ENCODE results near the gene TIMMDC1.
"Not testable (repeated sequence)": the region's sequence is repeated elsewhere in the genome, so short reads cannot be mapped to it uniquely, and the experiment has no call there.

The TIMMDC1 gene

DNA sequence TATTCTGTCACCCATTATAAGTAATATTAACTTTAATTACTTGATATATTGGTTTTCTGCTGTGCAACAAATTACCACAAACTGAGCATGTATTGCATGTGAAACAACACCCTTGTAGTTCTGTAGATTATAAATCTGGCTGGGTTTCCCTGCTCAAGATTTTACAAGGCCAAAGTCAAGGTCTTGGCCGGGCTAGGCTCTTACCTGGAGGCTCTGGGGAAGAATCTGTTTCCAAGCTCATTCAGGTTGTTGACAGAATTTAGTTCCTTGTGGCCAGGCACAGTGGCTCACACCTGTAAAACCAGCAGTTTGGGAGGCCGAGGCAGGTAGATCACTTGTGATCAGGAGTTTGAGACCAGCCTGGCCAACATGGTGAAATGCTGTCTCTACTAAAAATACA lies 16.3 kb downstream of the TIMMDC1 start:
- DNase-seq: no peak

DNA sequence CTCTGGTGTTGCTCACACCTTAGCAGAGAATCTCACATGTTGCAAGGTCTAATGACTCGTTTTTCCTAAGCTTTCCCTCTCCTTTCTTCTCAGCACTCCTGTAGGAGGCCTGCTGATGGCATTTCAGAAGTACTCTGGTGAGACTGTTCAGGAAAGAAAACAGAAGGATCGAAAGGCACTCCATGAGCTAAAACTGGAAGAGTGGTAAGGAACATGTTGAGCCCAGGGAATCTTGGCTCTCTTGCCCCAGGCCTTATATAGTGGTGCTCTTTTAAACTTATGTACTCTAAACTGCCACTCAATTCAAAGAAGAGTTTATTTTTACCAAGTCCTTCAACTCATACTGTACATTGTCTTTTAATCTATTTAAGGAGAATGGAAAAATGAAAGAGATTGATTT lies 18.8 kb downstream of the TIMMDC1 start:
- no peak for DNase-seq

DNA sequence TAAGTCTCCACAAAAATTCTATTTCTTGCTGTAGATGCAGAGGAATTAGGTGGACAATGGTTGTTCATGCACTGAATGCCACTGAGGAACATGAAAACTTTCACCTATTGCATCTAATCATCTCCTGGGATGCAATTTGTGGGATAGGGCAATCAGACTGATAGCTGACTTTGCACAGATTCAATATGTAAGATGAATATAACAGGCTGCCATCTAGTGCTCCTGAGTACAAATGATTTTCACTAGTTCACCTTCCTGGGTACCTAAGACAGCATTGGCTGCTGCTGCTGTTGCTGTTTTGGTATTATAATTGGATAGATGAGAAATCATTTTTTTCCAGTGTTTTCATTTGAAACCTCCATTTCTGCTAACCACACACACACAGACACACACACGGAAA lies 19.7 kb downstream of the TIMMDC1 start:
- DNase-seq: no peak

DNA sequence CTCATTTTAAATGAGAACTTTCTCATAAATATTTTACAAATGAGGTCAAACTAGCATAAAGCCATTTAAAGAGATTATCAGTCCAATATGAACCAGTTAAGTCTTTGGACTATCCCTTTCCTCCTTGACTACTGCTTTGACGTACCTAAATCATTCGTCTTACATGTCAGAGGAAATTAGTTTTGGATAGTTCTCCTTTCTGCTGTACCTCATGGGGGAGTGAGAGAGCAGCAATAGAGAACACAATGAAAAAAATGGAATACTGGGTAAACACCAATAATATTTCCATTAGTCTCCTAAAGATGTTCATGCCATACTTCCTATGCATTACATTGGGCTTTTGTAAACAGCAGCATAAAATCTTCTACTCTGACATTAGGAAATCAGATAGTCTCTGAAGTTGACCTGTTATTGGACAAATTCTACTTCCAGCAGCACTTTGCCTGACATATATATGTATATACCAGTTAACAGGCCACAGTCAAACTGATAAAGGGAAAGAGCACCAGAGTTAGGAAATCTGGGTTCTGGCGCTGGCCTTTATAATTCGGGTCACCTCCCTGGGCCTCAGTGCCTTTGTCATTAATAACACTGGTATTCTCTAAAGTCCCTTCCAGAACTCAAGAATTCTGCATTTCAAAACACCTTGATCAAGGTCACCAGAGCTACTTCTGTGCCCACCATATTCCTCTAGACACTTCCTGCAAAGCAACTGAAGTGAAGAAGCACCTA lies 26.8 kb downstream of the TIMMDC1 start:
- peak; percentile 25 for DNase-seq

DNA sequence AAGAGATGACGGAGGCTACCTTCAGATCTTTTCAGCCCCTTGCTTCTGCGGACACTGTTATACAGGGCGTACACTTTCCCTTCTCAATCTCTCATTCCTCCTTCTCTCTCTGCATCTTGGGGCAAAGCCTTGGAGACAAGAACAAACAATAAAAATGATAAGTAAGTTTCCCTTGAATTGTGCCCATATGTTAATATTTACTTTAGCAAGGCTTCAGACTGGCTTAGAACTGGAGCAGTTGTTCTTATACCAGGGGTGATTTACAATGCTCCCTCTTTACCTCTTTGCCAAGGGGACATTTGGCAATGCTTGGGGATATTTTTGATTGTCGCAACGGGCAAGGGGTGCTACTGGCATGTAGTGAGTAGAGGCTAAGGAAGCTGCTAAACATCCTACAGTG lies 29.4 kb downstream of the TIMMDC1 start:
- no peak for DNase-seq

DNA sequence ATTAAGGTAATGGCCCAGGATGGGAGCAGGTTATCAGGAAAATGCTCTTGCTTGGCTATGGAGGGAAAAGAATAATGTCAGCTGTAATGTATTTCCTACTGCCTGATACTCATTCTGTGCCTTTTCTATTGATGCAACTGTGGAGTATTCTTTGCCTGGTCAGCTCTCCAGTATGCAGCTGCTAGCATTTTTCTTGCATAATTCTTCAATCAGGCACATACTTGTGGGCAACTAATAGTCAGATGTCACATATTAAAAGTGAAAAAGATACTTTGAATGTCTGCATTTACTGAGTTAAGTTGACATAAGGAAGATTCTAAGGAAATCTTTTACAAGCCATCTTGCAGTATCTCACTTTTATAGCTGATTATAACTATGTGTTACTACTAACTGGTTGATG lies 31.5 kb downstream of the TIMMDC1 start:
- peak; percentile 72 for DNase-seq

DNA sequence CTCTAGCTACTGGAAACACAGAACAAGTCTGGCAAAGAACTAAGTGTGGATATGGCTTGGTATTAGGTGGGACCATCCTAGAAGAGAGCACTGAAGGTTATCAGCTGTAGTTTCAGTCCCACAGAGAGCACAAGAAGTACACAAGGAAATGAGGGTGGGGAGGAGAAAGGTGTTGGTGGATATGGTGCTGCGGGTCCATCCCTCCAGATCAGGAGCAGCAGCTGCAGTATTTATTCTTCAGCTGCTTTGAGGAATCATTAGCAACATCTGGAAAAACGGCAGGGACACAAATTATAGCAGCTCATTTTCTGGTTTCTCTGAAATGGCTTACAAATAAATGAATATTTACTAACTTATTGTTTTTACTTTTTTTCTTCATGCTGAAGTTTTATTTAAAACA lies 32.1 kb downstream of the TIMMDC1 start:
- no peak for DNase-seq

DNA sequence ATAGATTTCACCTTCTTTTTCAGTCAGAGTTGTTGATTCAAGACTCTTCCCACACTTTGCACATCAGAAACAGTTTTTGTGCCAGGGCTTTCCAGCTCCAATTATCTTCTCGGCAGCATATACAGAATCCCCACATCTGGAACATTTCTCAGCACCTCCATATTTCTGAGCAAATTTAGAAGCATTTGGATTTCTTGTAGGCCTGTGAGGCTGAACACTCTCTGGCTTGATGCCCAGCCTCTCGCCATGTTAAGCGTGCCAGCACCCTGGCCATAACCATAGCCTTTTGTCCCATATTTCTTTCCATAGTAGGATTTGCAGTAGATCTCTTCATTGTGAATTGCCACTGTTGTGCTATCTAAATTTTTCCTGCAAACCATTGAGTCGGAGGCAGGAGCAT lies 32.8 kb downstream of the TIMMDC1 start:
- no peak for DNase-seq

DNA sequence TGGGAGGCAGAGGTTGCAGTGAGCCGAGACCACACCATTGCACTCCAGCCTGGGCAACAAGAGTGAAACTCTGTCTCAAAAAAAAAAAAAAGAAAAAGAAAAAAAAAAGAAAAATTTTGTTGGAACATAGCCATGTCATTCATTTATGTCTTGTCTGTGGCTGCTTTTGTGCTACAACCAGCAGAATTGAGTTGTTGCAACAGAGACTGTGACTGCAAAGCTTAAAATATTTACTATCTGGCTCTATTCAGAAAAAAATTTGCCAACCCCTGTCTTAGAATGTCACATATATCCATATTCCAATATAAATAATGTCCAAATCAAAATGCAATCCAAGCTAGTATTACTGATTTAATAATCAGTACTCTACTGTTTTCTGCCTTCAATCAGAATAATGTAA lies 35.9 kb downstream of the TIMMDC1 start:
- no peak for DNase-seq

DNA sequence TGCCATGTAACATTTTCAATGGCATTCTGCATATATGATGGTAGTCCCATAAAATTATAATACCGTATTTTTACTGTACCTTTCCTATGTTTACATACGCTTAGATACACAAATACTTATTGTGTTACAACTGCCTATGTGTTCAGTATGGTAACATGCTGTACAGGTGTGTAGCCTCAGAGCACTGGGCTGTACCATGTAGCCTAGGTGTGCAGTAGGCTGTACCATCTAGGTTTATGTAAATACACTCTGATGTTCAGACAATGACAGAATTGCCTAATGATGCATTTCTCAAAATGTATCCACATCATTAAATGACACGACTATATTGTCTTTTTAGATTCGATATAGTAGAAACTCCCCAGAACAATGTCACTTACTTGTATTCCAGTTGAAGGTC lies 38.4 kb downstream of the TIMMDC1 start:
- DNase-seq: no peak

DNA sequence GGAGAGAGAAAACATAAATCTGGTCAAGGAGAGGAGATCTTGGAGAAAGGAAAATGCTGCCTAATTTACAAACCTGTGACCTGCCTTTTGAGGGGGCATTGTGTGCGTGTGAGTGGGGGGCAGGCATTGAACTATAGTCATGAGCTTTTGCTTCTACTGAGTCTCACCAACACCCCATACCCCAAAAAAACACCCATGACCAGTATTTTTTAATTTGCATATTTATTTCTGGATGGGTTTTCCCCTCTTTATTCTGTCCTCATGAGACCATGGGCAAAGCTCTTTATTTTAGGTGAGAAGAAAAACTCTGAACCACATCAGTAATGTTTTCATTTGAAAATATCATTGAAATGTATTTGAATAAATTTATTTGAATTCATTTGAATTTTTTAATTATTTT lies 40.4 kb downstream of the TIMMDC1 start:
- DNase-seq: no peak

DNA sequence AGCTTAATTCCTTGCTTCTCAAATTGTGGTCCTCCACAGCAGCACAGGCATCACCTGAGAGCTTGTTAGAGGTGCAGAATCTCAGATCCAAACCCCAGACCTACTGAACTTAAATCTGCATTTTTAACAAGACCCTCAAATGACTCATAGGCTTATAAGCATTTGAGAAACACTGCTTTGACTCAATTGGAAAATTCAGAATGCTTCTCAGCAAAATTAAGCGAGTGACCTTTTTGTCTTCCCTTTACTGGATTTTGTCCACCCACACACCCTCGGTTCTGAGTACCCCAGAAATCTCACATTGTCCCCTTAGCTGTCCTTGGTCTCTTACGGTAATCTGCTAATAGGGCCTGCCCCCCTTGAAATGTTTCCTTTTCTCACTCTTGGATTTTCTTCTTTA lies 43.2 kb downstream of the TIMMDC1 start:
- no peak for DNase-seq

DNA sequence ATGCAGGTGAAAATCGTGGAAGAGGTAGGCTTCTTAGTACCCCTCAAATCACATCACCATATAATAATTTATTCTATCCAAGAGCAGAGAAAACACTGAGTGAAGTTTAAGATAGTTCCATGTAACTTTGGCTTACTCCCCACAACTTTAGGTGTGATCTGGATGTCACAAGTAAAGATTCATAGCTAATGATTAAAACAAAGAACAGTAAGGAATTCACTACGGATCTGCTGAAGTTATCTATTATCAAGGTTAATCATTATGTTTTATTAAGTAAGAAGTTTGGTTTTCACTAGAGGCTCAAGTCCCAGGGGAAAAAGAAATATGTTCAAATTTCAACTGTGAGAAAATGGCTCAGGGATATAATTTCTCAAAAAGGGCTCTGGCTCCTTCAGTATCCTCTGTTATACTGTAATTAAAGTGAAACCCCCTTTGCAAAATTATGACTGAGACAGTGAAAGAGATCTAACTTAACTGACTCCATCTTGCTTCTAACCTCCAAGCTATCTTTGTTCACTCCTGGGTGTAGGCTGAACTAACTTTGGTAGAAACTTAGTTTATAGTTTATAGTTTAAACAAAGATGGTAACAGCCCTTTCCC lies 43.9 kb downstream of the TIMMDC1 start:
- DNase-seq: no peak

DNA sequence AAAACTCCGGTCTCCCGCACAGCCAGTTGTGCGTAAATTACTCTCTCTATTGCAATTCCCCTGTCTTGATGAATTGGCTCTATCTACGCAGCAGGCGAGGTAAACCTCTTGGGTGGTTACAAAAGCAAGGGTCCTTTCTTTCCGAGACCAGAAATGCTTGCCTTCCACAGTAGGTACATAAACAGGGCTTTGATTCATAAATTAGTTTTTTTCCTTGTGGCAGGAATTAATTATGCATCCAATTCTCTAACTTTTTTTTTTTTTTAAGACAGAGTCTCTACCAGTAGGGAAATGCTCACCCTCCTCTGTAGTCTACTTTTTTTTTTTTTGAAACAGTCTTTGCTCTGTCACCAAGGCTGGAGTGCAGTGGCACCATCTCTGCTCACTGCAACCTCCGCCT lies 44.8 kb downstream of the TIMMDC1 start:
- no peak for DNase-seq

DNA sequence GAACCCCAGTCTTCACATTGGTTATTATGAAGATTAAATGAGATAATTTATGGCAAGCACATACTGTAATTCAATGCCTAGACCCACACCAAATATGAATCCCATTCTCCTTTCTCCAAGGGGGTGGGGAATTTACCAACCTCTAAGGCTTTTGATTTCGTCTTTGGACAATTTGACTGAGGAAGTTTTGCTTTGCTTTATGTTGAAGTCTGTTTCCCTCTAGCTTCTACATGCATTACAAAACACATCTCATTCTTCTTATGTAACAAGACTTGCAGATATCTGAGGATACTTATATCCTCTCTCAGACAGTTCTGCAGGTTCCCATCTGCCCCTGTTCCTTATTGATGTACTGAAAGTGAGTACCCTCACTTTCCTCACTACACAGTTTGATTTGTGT lies 48.9 kb downstream of the TIMMDC1 start:
- no peak for DNase-seq

DNA sequence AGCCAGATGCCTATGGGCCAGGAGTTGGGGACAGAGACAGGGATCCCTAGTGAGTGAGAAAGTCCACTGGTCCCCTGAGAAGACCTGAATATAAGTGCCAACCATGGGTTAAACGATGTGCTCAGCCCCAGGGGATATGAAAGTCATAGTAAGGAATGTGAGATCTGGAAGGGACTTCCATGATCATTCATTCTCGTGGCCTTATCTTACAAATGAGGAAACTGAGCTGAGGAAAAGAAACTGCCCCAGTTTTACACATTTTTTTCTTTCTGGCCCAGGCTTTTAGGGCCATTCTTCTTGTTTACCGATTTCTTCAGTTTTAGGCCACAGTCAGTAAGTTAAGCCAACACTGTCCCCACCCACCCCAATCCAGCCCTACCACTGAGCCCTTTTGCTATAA lies 50.0 kb downstream of the TIMMDC1 start:
- DNase-seq: peak; percentile 36

DNA sequence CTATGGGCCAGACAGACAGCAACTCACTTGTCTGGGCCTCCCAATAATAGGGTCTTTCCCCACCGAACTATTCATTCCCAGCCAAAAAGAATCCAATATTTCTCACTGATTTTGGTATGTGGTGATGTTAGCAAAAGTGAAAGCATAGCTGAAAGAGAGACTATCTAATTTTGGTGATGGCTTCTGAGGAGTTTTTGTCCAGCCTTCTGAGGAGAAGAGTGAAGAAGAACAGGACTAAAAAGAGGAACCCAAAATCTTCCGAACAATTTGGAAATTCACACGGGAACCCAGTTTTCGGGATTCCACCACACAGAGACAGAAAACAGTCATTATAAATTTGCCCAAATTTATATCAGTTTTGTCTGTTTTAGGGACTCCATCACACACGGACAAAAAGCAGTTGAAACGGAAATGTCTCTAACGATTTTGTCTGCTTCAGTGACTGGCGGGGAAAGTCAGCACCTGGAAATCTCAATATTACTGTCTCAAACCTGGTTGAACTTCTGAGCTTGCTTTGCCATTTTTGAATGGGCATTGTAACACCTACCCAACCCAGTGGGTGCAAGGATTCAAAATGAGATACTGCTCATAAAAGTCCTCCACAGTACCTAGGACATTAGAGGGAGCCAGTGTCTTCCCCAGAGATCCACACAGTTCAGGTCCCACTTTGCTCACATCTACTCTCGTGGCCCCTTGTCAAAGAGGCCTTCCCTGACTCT lies 52.0 kb downstream of the TIMMDC1 start:
- DNase-seq: no peak

DNA sequence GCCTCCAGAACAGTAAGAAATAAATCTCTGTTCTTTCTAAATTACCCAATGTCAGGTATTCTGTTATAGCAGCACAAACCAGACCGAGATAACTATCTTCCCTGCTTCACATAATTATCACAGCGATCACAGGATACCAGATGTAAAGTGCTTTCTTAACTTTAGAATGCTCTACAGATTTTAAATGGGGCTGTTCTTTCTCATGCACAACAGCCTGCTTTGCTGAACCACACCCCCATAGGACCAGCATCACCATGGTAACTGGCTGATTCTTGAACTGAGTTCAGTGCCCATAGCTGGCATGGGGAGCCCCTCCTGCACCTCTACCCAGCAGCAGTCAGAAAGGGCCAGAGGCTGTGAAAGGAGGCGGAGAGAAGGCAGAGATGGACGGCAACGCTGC lies 53.3 kb downstream of the TIMMDC1 start:
- no peak for DNase-seq

DNA sequence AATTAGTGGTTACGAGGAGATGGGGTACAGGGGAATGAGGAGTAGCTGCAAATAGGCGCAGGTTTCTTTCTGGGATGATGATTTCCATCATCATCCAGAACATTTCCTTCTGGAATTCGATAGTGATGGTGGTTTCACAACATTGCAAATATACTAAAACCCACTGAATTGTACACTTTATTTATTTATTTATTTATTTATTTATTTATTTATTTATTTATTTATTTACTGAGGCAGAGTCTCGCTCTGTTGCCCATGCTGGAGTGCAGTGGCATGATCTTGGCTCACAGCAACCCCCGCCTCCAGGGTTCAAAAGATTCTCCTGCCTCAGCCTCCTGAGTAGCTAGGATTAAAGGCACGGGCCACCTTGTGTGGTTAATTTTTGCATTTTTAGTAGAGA lies 54.6 kb downstream of the TIMMDC1 start:
- DNase-seq: not testable (repeated sequence)

DNA sequence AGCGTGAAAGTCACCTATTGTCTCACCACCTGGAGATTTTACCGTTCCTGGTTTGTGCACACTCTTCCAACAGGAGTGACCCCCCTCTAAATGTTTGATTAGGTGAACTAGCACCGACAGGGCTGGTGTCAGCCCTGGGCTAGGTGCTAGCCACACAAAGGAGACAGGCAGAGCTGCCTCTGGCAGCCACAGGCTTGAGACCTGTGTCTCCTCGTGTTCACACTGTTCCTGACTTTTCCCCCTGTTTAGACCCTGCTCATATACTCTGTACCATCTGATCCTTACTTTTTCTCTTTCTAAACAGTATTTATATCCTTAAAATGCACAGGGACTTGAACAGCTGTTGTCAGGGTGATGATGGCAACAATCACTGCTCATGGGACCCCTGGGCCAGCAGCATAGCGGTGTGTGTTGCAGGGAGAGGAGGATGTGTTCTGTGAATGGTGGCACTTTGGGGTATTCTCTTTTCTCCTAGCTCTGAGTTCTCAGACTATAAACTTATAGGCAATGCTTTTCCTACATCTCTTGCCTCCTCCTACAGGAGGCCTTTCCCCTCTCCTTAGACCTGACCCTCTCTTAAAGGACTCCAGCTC lies 55.6 kb downstream of the TIMMDC1 start:
- DNase-seq: no peak

DNA sequence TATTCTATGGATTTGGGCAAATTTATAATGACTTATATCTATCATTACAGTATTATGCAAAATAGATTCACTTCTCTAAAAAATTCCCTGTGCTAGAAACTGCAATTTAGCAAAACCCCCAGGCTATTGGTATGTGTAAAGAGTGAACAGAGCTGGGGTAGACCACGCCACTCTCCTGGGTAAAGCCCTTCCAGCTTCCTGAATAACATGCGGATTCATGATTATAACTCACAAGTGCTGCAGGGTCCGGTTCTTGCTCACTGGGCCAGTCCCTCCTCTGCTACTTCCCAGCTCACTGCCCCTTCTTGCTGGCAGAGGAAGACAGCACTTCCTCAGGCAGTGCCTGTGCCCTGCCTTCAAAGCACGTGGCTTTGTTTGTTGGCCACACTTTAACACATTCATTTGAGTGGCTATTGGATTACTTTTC lies 57.0 kb downstream of the TIMMDC1 start:
- no peak for DNase-seq

DNA sequence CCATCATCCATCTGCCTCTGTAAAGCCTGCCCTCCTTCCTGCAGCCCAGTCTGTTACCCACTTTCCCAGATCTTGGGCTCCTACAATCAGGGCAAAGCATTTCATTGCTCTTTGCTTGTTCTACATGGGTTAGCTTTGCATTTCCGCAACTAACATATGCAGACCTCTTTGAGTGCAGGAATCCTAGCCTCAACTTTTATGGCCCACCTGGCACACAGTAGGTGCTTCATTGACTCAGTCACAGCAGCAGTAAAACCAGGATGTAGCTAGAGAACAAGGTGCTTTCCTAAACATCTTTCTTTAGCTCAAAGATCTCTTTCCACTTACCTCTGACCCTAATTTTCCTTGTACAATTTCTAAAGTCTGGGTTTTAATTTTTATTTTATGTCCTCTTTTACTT lies 57.6 kb downstream of the TIMMDC1 start:
- DNase-seq: no peak

DNA sequence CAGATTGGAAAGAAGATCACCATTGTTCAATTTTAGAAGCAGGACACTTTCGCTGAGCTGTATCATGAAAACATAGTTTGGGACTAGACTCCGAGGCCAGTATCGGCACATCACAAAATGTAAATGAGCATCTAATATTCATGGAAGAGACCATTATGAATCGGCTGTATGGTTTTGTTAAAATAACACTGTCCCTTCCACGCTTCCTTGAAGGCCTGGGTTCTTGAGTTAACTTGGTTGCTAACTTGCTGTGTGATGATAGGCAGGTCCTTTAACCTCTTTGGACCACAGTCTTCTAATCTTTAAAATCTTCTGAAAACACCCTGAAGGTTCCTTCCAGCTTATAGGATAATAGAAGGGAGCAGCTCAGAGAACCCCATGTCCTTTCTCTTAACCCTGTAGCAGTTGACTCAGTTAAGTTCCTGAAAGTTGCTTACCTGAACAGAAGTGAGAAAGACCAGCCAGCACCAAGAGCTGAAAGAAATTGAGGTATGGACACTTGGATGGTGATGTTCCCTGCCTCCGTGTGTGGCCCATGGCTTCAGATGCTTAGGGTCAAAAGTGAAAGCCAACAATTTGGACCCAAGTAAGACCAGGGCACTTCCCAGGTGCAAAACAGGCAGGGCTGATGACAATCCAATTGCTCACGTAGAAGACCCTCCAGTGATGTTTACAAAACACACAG lies 59.0 kb downstream of the TIMMDC1 start:
- no peak for DNase-seq

Measured in fibroblast of skin of back (primary cell).